ENCODE data around the gene INSC.

DNA sequence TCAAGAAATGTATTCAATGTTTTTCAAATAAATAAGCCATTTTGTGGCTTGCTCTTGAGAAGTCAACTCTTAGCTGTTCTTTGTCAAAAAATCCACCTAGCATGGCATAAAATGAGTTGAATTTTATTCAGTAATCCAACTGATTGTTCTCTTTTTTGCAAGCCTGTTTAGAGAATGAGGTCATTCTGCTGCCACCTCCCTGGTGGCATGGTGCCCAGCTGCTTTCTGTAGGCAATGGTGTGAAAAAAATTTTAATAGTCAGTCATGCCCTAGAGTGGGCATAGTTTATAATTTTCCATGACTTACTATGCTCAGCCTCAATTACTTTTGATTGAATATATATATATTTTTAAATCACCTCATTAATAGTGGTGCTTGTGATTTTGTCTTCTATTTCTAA lies 177.2 kb downstream of the INSC start:
- TF ChIP-seq CTCF (IDR thresholded peaks at IDR 0.05 in 2 of 3, conservative IDR thresholded peaks at IDR 0.05 in 1 of 3; ENCODE audit: borderline replicate concordance in 1 of 3, insufficient read depth in 1 of 3, low read depth in 2 of 3, low read length in 2 of 3) (no peak), EZH2phosphoT487 (IDR thresholded peaks at IDR 0.05; ENCODE audit: borderline replicate concordance) (no peak), POLR2A (IDR thresholded peaks at IDR 0.05; ENCODE audit: borderline replicate concordance, extremely low read depth, insufficient read depth, insufficient read length) (no peak), EZH2 (IDR thresholded peaks at IDR 0.05) (no peak)

Measured in HCT116 (cell line).